AML-193 (cell line): ENCODE measurements around the gene TPST1.
"Not testable (repeated sequence)": the region's sequence is repeated elsewhere in the genome, so short reads cannot be mapped to it uniquely, and the experiment has no call there.

Experiments
- DNase-seq, 2 experiments: peaks; one replicate each; lab custom pipeline; 2025; lab: John Stamatoyannopoulos, UW

TPST1 gene

DNA sequence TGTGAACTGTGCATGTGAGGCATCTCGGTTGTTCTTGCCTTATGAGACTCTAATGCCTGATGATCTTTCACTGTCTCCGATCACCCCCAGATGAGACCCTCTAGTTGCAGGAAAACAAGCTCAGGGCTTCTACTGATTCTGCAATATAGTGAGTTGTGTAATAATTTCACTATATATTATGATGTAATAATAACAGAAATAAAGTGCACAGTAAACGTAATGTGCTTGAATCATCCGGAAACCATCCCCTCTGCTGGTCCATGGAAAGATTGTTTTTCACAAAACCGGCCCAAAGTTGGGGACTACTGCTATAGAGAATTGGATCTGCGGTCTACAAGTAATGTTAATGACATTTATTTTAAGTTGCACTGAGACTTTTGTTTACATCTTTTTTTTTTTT lies 126.7 kb downstream of the TPST1 start:
- no peak for DNase-seq

DNA sequence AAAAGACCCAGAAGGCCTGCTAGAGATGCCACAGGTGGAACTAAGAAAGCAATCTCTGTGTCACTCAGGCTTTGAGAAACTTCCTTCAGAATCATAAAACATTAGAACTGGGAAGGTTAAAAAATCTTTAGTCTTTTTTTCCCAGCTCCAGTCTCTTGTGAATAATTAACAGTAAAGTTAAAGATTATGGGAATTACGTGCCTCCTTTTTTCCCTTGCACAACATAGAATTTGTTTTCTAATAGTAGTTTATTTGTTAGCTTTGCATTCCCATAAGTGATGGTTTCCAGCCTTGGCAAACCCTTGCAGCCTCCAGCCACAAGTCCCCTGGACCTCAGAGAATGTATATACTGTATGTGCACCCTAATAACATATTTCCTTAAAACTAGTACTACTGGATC lies 128.3 kb downstream of the TPST1 start:
- DNase-seq: no peak

DNA sequence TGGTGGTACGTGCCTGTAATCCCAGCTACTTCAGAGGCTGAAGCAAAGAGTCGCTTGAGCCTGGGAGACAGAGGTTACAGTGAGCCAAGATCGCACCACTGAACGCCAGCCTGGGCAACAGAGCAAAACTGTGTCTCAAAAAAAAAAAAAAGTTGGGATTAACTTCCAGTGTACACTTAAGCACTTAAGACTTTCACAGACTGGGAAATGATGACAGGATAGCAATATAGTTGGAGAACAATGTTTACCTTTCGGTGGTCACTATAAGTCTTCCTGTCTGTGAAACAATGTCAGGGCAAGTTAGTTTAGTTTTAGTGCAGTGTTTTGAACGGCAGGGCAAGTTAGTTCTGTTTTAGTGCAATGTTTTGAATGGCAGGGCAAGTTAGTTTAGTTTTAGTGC lies 130.2 kb downstream of the TPST1 start:
- DNase-seq: no peak

DNA sequence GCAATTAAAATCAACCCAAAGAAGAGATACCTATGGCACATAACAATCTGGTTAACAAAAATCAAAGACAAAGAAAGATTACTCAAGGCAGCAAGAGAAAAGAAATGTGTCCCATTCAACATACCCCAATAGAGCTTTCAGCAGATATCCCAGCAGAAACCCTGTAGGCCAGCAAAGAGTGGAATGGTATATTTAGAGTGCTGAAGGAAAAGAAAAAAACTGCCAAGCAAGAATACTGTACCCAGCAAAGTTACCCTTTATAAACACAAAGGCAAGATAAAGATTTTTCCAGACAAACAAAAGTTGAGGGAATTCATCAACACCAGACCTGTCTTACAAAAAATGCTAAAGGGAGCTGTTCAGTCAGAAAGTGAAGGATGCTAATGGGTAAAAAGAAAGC lies 131.6 kb downstream of the TPST1 start:
- DNase-seq: no peak

DNA sequence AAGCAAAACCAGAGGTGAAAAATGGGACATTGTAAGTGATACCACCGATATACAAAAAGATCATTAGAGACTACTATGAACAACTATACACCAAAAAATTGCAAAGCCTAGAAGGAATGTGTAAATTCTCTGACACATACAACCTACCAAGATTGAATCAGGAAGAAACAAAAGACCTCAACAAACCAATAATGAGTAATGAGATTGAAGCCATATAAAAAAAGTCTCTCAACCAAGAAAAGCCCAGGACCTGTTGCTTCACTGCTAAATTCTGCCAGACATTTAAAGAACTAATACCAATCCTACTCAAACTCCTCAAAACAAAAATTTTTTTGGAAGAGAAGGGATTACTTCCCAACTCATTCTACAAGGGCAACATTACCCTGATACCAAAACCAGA lies 134.0 kb downstream of the TPST1 start:
- DNase-seq: no peak

DNA sequence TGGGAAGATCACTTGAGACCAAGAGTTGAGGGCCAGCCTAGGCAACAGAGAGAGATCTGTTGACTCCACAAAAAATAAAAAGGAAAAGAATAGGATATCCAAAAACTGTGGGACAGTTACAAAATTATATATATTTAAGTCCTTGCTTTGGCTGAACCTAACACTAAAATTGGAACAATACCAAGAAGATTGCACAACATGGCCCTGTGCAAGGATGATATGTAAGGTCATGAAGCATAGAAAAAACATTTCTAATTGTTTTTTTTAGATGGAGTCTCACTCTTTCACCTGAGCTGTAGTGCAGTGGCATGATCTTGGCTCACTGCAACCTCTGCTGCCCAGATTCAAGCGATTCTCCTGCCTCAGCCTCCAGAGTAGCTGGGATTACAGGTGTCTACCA lies 139.0 kb downstream of the TPST1 start:
- peak; percentile 67 to 72 for DNase-seq

DNA sequence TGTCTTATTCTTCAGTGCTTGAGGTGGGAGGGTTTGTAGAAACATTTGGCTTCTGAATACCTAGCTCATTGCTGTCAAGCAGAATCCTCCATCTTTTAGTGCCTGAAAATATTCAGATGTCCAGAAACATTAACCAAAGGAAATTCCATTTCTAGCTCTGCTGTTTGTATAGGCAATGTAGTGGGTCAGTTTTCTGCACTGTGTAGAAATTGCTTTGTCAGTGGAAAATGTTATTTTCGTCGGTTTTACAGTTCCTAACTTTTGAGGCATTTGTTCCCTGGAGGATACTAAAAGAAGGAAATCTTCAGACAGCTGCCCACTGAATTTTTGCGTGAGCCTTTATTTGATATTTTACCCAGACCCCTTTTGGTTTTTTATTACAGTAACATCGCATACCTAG lies 143.4 kb downstream of the TPST1 start:
- DNase-seq: no peak

DNA sequence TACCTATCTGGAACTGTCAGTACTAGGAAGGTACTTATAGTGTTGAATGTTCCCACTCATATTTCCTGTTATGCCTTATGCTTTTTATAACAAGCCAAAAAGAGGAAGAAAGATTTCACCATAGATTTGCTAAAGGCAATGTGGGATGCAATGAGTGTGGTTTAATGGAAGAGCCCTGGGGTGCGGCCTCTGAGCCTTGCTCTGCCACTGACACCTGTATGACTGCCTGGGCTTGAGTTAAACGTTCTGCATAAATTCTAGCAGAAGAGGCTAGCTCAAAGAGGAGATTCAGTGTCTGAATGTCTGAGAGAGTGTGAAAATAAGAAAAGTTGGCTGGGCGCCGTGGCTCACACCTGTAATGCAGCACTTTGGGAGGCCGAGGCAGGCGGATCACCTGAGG lies 143.8 kb downstream of the TPST1 start:
- DNase-seq: peak; percentile 93 to 94

DNA sequence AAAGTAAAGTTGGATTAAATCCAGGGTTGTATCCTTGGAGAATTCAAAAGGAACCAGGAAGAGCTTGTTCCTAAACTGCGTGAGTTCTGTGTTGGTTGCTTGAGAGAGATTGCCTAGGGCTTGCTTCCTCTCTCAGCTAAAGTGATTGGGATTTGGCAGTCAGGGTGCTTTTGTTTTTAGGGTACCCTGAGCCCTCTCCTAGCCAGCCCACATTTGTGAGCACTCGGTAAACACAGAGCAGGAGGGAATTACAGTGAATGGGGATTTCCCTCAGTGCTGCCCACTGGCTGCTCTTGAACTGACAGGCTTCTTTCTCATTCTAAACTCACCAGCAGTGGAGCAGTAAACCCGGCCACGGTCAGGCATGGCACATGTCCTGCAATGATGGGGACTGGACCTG lies 146.9 kb downstream of the TPST1 start:
- no peak for DNase-seq

DNA sequence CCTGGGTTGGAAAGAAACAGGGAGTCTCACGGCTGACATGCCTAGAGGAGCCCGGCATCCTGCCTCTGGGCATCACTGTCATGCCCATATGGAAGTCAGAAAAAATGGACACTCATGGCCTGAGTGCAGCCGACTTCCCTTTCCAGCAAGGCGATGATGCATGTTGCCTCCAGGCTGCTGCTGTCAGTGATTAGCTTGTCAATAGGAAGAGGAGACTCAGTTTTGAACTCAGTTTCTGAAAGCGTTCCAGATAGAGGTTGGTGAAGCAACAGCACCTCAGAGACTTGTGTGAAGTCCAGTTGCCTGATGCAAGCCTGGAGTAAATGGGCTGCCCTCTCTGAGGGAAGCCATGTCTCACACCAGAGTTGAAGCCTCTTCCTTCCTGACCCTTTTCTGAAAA lies 148.4 kb downstream of the TPST1 start:
- DNase-seq: no peak

DNA sequence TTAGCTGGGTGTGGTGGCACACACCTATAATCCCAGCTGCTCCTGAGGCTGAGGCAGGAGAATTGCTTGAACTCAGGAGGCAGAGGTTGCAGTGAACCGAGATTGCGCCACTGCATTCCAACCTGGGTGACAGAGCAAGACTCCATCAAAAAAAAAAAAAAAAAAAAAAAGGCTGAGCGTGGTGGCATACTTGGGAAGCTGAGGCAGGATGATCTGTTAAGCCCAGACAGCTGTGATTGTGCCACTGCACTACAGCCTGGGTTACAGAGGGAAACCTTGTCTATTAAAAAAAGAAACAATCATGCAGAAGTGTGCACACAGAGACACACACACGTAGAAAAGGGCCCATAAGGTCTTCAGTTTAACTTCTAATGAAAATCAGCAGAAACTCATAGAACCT lies 150.6 kb downstream of the TPST1 start:
- no peak for DNase-seq

DNA sequence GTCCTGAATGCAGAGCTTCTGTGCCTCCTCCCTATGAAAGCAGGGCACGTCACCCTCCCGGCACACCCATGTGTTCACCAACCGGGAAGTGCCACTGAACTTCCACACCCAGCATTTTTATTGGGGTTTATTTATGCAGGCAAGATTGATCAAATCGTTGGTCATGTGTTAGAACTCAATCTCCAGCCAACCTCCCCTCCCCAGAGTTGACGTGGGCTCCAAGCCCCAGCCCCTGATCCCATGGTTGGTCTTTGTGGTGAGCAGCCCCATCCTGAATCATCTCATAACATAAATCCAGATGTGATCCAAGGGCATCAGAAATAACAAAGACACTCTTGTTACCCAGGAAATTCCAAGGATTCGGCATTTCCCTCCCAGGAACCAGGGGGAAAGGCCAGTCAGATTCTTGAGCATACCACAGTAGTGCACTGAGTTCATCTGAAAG lies 151.2 kb downstream of the TPST1 start:
- DNase-seq: no peak

DNA sequence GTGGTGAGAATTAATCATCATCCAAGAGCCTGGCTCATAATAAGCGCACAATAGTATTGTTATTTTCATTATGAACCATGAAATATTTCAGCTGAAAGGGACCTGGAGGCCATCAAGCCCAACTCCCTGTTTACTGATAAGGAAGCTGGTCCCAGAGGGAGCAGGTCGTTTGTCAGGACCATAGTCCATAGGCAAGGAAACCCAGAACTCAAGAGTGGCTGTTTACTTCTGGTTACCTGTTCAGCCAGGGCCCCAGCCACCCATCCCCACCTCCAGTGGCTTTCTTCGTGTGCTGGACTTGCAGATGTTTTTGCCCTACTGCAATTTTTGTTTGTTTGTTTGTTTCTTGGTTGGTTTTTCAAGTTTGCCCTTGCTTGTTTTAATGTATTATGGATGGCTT lies 152.0 kb downstream of the TPST1 start:
- DNase-seq: no peak

DNA sequence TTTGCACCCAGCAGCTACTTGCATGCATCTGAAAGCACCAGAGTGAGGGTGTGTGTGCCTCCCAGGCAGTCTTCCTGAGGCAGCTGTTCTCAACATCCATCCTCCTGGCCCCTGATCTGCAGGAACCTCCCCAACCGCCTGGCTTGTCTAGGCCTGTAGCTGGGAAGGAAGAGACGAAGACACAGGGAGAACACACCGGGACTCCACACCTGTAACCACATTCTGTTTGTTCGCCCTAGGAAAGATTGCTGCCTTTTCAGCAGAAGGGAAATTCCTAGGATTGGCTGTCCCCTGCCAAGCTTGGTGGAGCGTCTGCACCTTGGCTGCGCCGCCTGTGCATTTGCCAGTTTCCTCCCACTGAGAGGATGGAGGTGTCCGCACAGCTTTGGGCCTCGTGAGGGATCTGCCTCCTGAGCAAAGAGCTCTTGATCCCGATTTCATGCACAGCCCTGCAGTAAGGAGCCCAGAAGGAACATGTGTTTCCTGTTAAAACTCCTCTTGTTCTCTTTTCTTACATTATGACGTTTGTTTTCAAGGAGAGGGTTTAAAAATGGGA lies 154.6 kb downstream of the TPST1 start:
- no peak for DNase-seq

DNA sequence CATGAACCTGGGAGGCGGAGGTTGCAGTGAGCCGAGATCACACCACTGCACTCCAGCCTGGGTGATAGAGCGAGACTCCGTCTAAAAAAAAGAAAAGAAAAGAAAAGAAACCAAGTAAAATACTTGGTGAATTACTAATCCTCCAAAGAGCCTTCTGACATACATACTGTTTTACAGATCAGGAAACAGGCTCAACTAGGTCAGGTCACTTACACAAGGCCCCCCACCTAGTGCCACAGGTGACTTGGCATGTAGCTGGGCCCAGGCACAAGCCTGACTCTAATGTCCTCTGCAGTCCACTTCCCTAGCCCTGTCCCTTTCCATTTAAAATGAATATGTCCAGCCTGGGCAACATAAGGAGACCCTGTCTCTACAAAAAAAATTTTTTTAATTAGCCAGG lies 157.0 kb downstream of the TPST1 start:
- no peak for DNase-seq

DNA sequence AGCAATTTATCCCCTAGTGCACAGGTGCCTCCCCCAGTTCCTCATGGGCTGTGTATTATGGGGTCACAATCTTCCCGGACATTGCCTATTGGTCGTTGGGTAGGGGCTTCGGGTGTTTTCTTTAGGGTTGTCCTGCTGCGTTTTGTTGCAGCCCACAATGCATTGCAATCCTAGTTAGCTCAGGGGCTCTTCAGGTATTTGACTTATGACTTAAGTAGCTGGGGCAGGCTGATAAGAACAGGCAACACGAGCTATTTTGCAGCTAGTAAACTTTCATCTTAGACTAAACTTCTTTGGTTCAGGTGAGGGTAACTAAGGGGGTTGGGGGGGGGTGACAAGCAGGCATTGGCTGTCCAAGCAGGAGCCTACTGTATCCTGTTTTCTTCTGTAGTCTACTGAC lies 158.5 kb downstream of the TPST1 start:
- DNase-seq: no peak

DNA sequence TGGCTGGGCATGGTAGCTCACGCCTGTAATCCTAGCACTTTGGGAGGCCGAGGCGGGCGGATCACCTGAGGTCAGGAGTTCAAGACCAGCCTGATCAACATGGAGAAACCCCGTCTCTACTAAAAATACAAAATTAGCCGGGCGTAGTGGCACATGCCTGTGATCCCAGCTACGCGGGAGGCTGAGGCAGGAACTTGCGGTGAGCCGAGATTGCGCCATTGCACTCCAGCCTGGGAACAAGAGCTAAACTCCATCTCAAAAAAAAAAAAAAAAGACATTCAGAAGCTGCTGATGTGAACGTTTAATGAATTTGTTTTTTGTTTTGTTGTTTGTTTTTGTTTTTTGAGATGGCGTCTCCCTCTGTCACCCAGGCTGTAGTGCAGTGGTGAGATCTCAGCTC lies 159.9 kb downstream of the TPST1 start:
- not testable (repeated sequence) for DNase-seq

DNA sequence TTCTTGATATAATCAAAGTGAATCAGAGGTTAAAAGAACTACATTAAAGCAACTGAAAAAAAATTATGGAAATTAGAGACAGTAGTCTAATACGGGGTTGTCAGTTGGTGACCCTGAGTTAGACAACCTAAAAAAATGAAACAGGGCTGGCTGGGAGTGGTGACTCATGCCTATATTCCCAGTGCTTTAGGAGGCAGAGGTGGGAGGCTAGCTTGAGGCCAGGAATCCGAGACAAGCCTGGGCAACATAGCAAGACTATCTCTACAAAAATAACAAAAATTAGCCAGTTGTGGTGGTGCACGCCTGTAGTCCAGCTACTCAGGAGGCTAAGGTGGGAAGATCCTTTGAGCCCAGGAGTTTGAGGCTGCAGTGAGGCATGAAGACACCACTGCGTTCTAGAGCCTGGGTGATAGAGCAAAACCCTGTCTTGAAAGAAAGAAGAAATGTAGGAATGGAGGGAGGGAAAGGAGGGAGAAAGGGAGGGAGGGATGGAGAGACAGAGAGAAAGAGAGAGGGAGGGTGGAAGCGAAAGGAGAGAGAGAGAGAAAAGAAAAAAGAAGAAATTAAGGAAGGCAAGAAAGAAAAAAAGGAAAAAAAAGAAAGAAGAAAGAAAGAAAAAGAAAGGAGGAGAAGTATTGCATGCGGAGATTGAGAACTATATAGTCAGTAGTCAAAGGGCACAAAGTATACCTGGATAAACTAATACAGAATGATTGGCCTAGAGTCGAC lies 166.1 kb downstream of the TPST1 start:
- no peak for DNase-seq

DNA sequence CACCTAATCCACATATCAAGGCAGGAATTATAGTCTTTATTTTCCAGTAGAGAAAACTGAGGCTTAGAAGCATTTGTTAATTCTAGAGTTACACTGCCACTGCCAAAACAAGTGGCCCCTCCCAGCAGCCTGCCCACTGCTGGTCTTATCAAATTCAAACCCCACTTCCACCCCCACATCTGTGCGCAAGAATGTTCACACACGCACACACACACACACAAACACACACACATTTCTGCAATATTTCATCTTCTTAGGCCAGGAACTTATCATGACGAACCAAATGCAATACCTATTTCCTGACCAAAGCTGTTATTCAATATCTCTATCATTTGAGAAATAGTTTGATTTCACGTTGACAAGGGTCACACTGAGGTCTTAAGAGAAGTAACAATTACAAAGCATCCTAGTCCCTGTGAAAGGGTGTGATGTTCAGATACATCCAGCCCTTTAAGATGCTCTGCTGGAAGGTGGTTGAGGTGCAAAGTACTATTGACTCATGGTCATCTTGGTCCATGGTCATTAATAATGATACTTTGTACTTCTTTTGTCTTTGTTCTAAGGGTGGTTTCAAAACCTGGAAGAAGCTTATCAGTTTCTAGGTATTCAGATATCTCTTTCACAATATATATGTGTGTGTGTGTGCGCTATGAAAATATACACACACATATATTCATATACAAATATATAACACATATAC lies 169.2 kb downstream of the TPST1 start:
- DNase-seq: not testable (repeated sequence)

DNA sequence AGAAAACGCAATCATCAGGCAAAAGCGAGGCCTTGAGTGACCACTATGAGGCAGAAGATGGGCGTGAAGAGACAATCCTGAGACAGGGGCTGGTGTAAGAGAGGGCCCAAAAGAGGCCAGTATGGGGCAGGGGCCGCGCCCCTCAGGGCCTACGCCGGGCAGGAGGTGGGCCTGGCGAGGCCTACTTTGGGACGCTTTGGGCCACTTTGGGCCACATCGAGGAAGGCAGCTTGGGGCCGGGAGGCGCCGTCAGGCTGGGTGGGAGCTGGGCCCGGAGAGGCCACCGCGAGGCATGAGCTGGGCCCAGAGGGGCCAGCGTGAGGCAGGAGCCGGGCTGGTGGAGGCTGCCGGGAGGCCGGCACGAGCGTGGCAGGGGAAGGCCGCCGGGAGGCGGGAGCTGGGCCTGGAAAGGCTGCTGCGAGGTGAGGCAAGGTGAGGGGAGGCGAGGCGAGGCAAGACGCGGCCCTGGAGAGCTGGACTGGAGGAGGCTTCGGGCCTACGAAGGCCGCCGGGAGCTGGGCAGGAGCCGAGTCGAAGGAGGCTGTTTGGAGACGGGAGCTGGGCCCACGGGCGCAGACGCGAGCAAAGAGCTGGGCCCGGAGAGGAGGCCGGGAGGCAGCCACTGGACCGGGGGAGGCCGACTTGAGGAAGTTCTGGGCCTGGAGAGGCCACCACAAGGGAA lies 171.3 kb downstream of the TPST1 start:
- no peak for DNase-seq

DNA sequence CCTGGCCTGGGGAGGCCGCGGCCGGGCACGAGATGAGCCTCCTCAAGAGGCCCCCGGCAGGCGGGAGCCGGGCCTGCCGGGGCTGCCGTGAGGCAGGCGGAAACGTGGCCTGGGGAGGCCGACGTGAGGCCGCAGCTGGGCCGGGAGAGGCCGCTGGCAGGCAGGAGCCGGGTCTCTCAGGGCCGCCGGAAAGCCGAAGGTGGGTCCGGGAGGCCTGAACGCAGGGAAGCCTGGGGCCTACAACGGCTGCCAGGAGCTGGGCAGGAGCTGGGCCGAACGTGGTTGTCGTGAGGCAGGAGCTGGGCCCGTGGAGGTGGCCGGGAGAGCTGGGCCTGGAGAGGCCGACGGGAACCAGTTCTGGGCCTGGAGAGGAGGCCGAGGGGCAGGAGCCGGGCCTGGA lies 171.9 kb downstream of the TPST1 start:
- DNase-seq: no peak

DNA sequence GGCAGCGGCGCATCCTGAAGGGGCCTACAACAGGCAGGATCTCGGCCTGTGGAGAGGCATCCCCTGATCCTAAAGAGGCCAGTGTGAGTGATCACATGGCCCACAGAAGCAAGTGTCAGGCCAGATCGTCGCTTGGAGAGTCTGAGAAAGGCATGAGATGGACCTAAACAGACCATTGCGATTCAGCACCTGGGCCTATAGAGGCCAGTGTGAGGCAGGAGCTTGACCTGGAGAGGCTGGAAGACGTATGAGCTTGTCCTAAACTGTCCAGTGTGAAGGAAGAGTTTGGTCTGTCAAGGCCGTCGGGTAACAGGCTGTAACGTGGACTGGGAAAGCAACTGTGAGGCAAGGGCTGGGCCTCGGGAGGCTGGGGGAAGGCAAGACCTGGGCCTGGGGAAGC lies 172.6 kb downstream of the TPST1 start:
- DNase-seq: no peak
